ENCODE measurements around the gene SFXN2.
"Not testable (repeated sequence)": the region's sequence is repeated elsewhere in the genome, so short reads cannot be mapped to it uniquely, and the experiment has no call there.

The SFXN2 gene

GRCh38 chr10:102752934-102753664 lies 38.7 kb downstream of the SFXN2 start:
- no peak for DNase-seq (ENCODE audit: low read depth in 2 of 2)

- no peak for DNase-seq (ENCODE audit: low read depth in 2 of 2)
Observed at GRCh38 chr10:102753718-102754117, 39.3 kb downstream of the SFXN2 start.

- DNase-seq (ENCODE audit: low read depth in 2 of 2) = no peak
Observed at GRCh38 chr10:102757323-102757722, 42.9 kb downstream of the SFXN2 start.

GRCh38 chr10:102758240-102758932 lies 44.0 kb downstream of the SFXN2 start:
- no peak for DNase-seq (ENCODE audit: low read depth in 2 of 2)

- DNase-seq (ENCODE audit: low read depth in 2 of 2) = not testable (repeated sequence)
Observed at GRCh38 chr10:102758933-102759262, 44.5 kb downstream of the SFXN2 start.

GRCh38 chr10:102759497-102760210 lies 45.2 kb downstream of the SFXN2 start:
- no peak for DNase-seq (ENCODE audit: low read depth in 2 of 2)

GRCh38 chr10:102761981-102762380 lies 47.5 kb downstream of the SFXN2 start:
- no peak for DNase-seq (ENCODE audit: low read depth in 2 of 2)

- DNase-seq (ENCODE audit: low read depth in 2 of 2) = no peak
Observed at GRCh38 chr10:102762401-102763015, 48.1 kb downstream of the SFXN2 start.

- no peak for DNase-seq (ENCODE audit: low read depth in 2 of 2)
Observed at GRCh38 chr10:102763037-102763607, 48.7 kb downstream of the SFXN2 start.

GRCh38 chr10:102764470-102765161 lies 50.2 kb downstream of the SFXN2 start:
- no peak for DNase-seq (ENCODE audit: low read depth in 2 of 2)

GRCh38 chr10:102765336-102765735 lies 50.9 kb downstream of the SFXN2 start:
- DNase-seq (ENCODE audit: low read depth in 2 of 2) = no peak

- DNase-seq (ENCODE audit: low read depth in 2 of 2) = no peak
Observed at GRCh38 chr10:102767428-102768160, 53.2 kb downstream of the SFXN2 start.

GRCh38 chr10:102769375-102770107 lies 55.1 kb downstream of the SFXN2 start:
- no peak for DNase-seq (ENCODE audit: low read depth in 2 of 2)

- DNase-seq (ENCODE audit: low read depth in 2 of 2) = no peak
Observed at GRCh38 chr10:102770108-102770482, 55.7 kb downstream of the SFXN2 start.

- no peak for DNase-seq (ENCODE audit: low read depth in 2 of 2)
Observed at GRCh38 chr10:102770792-102771191, 56.4 kb downstream of the SFXN2 start.

- DNase-seq (ENCODE audit: low read depth in 2 of 2) = no peak
Observed at GRCh38 chr10:102773320-102773719, 58.9 kb downstream of the SFXN2 start.

- DNase-seq (ENCODE audit: low read depth in 2 of 2) = no peak
Observed at GRCh38 chr10:102773986-102774385, 59.5 kb downstream of the SFXN2 start.

GRCh38 chr10:102775201-102775934 lies 60.9 kb downstream of the SFXN2 start:
- no peak for DNase-seq (ENCODE audit: low read depth in 2 of 2)

- DNase-seq (ENCODE audit: low read depth in 2 of 2) = peak in 1 of 2 donors; percentile 13
Observed at GRCh38 chr10:102775935-102776669, 61.7 kb downstream of the SFXN2 start.
